Mucosa of rectum (tissue), 2 donors: ENCODE data around the gene SETD1A.
A peak's percentile ranks its signal among the peaks of the same experiment; 100 is the strongest.

Experiments used
- H3K27ac ChIP-seq, 2 donors: one replicate each; pipeline ENCODE4 v1.7.0; 2013; ENCODE audit warnings: inconsistent platforms in 2 of 2, low read depth in 2 of 2, low read length in 2 of 2
- H3K27me3 ChIP-seq, 2 donors: one replicate each; pipeline ENCODE4 v1.7.0; 2013; ENCODE audit warnings: low read length in 2 of 2; ENCODE audit not compliant: control insufficient read depth in 2 of 2, insufficient read depth in 2 of 2
- H3K36me3 ChIP-seq, 2 donors: one replicate each; pipeline ENCODE4 v1.7.0; 2013; ENCODE audit warnings: low read length in 2 of 2; ENCODE audit not compliant: control insufficient read depth in 2 of 2, insufficient read depth in 2 of 2
- H3K4me1 ChIP-seq, 2 donors: one replicate each; pipeline ENCODE4 v1.7.0; 2013; ENCODE audit warnings: low read length in 2 of 2, mild to moderate bottlenecking in 1 of 2; ENCODE audit not compliant: control insufficient read depth in 2 of 2, insufficient read depth in 2 of 2
- H3K4me3 ChIP-seq, 2 donors: one replicate each; pipeline ENCODE4 v1.7.0; 2013; ENCODE audit warnings: low read length in 2 of 2
- H3K9ac ChIP-seq, 2 donors: one replicate each; pipeline ENCODE4 v1.7.0; 2013; ENCODE audit warnings: low read length in 2 of 2, low read depth in 1 of 2, mild to moderate bottlenecking in 1 of 2
- H3K9me3 ChIP-seq, 2 donors: one replicate each; pipeline ENCODE4 v1.7.0; 2013; ENCODE audit warnings: low read length in 2 of 2; ENCODE audit not compliant: control insufficient read depth in 2 of 2
- donor health status: healthy.
- donor health status: Normal muscosa, but diverticular disease.

Gene SETD1A

GRCh38 chr16:30946671-30947540 lies 10.6 kb upstream of the SETD1A start:
- peaks cover 0 to 8% of the 10 kb centered on the region in 2 donors for H3K36me3 ChIP-seq
- H3K4me1 ChIP-seq = peaks cover 26 to 33% of the 10 kb centered on the region in 2 donors
- H3K9ac ChIP-seq = no peak overlapping the region
- H3K9me3 ChIP-seq = no peaks in the 10 kb centered on the region
- H3K27me3 ChIP-seq = no peaks in the 10 kb centered on the region
- H3K27ac ChIP-seq = no peak overlapping the region
- no peak overlapping the region for H3K4me3 ChIP-seq

DNA sequence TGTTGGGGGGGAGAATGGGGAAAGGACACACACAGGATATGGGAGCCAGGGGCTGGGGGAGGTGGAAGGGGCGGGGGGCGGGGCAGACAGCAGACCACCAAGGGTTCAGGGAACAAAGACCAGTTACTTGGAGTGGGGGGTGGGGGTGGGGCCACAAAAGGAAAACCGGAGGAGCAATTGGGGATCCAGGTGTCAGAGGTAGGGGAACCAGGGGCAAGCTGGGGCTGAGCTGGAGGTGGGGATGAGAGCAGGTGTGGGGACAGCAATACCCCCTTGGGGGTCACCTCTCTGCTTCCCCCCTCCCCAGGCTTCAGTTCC lies 10.1 kb upstream of the SETD1A start:
- no peak overlapping the region for H3K4me3 ChIP-seq
- H3K4me1 ChIP-seq = peaks cover 21 to 27% of the 10 kb centered on the region in 2 donors
- no peaks in the 10 kb centered on the region for H3K9me3 ChIP-seq
- peak overlapping the region in 1 of 2 donors; percentile 90 for H3K27ac ChIP-seq
- no peak overlapping the region for H3K9ac ChIP-seq
- no peaks in the 10 kb centered on the region for H3K27me3 ChIP-seq
- peaks cover 0 to 5% of the 10 kb centered on the region in 2 donors for H3K36me3 ChIP-seq

- Histone ChIP-seq H3K27me3 (no peaks in the 10 kb centered on the region), H3K36me3 (no peaks in the 10 kb centered on the region), H3K4me3 (peak overlapping the region; percentile 71 to 75), H3K27ac (peak overlapping the region; percentile 74 to 90), H3K9me3 (no peaks in the 10 kb centered on the region), H3K4me1 (peaks cover 16 to 22% of the 10 kb centered on the region in 2 donors), H3K9ac (peak overlapping the region in 1 of 2 donors; percentile 81)
Measured at GRCh38 chr16:30947859-30948666, 9.5 kb upstream of the SETD1A start.

GRCh38 chr16:30948667-30949649 lies 8.6 kb upstream of the SETD1A start, which contains the start of gene ORAI3:
Gene ORAI3, plus strand, starts transcription at chr16:30949068. Its CDS starts 222 bp downstream, at chr16:30949290.
- Histone ChIP-seq H3K27ac (peak within 1 kb of the TSS; percentile 74 to 90), H3K4me3 (peak within 1 kb of the TSS; percentile 71 to 75), H3K9me3 (no peaks in the 10 kb centered on the region), H3K36me3 (no peaks in the 10 kb centered on the region), H3K9ac (peak within 1 kb of the TSS; percentile 54 to 81), H3K27me3 (no peaks in the 10 kb centered on the region), H3K4me1 (peaks cover 19 to 24% of the 10 kb centered on the region in 2 donors)

DNA sequence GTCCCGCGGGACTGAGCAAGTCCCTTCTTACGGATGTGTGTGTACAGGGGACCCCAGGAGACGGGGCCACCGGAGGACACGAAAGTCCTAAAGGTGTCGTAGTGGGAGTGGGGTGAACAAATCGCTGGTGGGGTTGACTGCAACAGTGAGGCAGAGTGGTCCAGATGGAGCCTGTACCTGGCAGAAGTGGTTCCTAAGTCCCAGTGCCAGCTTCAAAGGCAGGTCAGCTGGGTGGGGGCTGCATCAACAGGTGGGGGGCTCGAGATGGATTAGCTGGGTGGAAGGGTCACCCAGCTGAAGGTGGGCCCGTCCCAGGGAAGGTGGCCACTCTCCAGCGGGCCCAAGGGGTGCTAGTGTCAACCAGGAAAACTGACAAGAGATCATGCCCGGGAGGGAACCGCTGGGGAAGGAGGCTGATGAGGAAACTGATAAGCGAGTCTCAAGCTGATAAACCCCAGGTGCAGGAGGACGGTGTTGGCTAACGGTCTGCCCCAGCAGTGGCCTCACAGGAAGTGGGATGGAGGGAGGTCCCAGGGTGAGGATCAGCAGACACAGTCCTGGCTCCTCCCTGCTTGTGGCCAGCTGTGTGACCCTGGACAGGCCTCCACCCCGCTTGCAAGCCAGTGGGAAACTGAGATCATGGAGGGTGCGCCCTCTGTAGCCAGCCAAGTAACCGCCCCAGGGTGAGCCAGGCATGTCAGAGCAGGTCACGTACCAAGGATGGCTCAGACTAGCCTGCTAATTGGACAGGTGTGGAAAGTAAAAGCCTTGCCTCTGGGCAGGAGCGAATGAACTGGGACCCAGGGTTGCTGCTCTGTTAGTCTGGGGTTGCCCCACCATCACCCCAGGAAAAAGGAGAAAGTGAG lies 7.7 kb upstream of the SETD1A start:
- no peaks in the 10 kb centered on the region for H3K9me3 ChIP-seq
- H3K36me3 ChIP-seq = no peaks in the 10 kb centered on the region
- H3K27me3 ChIP-seq = no peaks in the 10 kb centered on the region
- peaks cover 19 to 25% of the 10 kb centered on the region in 2 donors for H3K4me1 ChIP-seq
- H3K27ac ChIP-seq = peak overlapping the region; percentile 74 to 90
- peak overlapping the region; percentile 71 to 75 for H3K4me3 ChIP-seq
- peak overlapping the region; percentile 54 to 81 for H3K9ac ChIP-seq

- H3K27me3 ChIP-seq = no peaks in the 10 kb centered on the region
- H3K9me3 ChIP-seq = no peaks in the 10 kb centered on the region
- peak overlapping the region; percentile 71 to 75 for H3K4me3 ChIP-seq
- H3K9ac ChIP-seq = peak overlapping the region; percentile 54 to 81
- H3K27ac ChIP-seq = peak overlapping the region; percentile 74 to 90
- H3K4me1 ChIP-seq = peaks cover 19 to 25% of the 10 kb centered on the region in 2 donors
- no peaks in the 10 kb centered on the region for H3K36me3 ChIP-seq
Measured at GRCh38 chr16:30950516-30951065, 7.0 kb upstream of the SETD1A start.

GRCh38 chr16:30951193-30951592 lies 6.4 kb upstream of the SETD1A start:
- Histone ChIP-seq H3K27ac (no peak overlapping the region), H3K9ac (no peak overlapping the region), H3K36me3 (no peaks in the 10 kb centered on the region), H3K27me3 (no peaks in the 10 kb centered on the region), H3K9me3 (no peaks in the 10 kb centered on the region), H3K4me3 (no peak overlapping the region), H3K4me1 (peaks cover 19 to 25% of the 10 kb centered on the region in 2 donors)

- Histone ChIP-seq H3K4me3 (no peak overlapping the region), H3K4me1 (peaks cover 21 to 25% of the 10 kb centered on the region in 2 donors), H3K9ac (no peak overlapping the region), H3K27ac (no peak overlapping the region), H3K36me3 (no peaks in the 10 kb centered on the region), H3K9me3 (no peaks in the 10 kb centered on the region), H3K27me3 (no peaks in the 10 kb centered on the region)
Measured at GRCh38 chr16:30951750-30952149, 5.8 kb upstream of the SETD1A start.
